Inferior parietal cortex (tissue), 1 donor: ENCODE measurements around the gene AK4.

Experiments used
- DNase-seq: peaks from one replicate; pipeline ENCODE4 v3.0.0-alpha.2; 2016; ENCODE audit errors: extremely low spot score

Gene AK4

DNA sequence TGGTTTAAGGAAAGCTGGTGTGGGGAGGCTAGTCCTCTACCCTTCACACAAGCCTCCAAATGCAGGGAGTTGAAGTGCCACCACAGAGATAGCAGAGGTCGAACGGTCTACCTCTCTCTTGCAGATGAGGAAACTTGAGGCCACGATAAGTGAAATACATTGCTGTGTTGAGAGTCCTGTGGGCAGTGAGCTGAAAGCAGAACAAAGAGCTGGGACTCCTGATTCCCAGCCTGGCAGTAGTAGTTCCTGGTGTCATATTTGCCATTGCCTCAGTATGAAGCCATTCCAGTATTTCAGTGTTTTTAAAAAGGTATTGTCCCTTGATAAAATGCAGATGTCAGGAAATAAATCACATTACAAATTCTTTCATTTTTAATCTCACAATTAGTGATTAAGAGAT lies 28.6 kb downstream of the AK4 start:
- no peak for DNase-seq

DNA sequence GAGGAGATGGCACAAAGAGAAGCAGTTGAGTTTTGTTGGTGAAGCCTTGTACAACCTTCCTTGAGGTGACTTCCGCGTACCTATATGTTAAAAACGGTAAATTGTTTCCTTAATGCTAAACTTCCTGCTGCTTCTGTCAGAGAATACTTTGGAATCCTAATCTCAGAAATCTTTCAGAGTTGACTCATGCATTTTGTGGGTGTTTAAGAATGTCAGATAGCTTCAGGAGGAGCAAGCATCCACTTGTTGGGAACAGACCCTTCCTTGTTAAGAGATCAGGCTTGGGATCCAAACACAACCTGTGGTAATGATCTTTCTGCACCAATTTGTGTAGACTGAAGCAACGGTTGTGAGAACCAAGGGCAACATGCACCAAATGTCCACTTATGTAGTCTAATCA lies 29.5 kb downstream of the AK4 start:
- no peak for DNase-seq

DNA sequence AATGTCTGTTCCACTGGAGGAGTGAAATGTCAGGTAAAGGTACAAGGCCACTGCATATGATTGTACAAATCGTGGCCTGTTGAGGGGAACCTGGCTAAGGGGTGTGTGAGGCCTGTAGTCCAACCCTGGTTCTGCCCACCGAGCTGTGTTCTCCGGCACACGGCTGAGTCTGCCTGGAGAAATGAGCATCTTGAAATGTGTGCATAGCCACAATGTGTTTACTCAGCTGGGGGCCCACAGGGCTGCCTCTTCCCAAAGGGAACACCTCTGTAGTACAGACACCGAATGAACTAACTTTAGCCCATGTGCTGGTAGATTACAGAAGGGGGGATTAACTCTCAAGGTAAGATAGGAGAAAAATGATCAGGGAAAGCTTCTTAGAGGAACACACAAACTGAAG lies 30.2 kb downstream of the AK4 start:
- no peak for DNase-seq

DNA sequence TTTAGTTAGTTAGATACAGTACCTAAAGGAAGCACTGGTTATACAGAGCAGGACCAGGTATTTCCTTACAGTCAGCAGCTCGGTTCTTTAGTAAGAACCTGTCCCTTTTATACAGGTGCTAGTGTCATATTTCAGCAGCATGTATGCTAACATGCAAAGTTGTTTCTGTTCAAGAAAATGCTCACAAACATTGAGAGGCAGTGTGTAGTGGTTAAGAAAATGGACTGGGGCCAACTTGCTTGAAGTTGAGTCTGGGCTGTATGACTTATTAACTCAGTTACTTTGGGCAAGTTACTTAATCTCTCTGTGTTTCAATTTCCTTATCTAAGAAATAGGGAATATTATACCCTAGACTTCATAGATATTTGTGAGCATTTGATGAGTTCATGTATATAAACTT lies 31.1 kb downstream of the AK4 start:
- DNase-seq: no peak

DNA sequence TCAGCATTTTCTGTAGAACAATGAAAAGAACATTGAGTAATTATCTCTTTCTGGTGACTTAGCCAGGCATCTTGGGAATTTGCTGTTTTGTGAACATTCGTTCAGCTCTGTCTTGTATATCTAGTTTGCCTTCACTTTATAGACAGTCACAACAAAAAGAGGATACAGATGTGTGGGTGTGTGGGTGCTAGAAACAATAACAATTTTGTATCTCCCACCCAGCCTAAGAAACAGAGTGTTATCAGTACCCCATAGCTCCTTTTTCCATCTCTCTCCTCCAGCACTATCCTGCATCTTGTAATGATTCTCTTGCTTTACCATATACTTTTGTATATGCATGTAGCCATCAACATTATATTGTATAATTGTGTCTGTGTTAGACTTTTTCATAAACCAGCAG lies 33.0 kb downstream of the AK4 start:
- DNase-seq: no peak

DNA sequence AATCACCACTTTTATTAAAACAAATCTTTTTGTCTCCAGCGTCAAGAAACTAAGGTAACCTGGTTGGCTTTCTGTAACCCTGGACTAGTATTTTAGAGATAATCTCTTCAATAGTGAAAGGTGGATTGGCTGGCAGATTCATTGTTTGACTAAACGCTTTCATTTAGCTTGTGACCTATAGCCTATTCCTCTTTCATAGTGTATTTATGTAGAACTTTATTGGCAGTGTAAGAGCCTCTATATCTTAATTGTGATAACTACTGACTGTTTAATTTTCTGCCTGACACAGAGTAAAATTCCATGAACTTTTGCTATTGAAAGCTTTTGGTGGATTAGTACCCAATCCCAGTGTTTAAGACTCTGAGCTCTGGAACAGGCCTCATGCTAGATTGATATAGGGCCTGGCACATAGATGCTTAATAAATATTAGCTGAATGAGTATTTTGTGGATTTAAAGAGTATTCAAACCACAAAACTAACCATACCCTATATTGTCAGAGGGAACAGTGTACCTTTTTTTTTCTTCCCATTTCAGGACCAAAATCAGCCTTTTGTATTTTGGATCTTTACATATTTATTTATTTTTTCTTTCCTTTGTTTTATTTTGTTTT lies 34.8 kb downstream of the AK4 start:
- DNase-seq: no peak

DNA sequence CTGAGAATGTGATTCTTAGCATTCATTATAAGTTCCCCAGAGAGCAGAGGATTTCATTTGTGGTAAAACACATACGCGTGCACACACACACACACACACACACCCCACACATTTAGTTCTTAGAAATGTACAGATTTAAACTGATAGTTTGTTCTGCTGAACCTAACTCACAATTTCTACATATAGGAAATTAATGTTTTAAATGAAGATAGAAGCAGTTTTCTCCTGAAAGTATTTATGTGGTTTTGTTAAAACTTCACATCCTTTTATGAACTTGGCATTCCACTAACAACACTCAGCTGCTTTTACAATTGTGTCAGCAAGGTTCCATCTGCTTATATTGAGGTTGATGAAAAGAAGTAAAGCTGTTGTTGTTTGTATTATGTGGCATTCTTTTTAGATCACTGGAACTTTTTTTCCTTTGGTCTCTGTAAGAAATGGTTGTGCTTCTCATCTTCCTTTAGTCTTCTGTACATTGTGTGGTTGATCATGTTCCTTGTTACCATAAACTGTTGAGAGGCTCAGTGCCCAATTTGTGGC lies 41.6 kb downstream of the AK4 start:
- no peak for DNase-seq

DNA sequence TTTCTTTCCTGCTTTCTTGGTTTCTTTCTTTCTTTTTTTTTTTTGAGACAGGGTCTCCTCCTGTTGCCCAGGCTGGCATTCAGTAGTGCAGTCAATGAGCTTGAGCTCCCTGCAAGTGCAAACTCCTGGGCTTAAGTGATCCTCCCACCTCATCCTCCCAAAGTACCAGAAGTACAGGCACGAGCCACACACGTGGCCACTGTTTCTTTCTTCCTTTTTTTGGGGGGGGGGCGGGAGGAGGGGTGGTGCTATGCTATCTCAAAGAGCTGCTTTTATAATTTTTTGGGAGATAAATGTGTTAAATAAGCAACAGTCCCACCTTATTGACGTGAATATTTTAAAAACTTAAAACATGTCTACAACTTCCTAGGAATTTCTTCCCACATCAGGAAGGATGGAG lies 42.2 kb downstream of the AK4 start:
- DNase-seq: no peak

DNA sequence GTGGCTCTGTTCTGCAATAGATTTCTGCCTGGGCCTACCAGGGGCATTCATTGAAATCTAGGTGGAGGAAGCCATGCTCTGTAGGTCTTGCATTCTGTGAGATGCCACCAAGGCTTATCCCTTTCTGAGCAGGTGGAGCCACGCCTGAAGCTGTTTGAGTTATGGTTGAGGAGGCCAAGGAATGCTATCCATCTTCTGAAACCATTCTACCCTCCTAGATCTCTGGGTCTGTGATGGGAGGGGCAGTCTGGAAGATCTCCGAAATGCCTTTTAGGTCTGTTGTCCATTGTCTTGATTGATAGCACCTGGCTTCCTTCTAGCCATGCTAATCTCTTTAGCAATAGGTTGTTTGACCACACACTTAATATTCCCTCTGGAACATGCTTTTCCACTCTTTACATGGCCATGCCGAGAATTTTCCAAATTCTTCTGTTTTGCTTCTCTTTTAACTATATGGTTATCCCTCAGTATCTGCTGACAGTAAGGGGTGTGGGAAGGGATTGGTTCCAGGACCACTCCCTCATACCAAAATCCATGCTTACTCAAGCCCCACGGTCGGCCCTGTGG lies 45.2 kb downstream of the AK4 start:
- no peak for DNase-seq

DNA sequence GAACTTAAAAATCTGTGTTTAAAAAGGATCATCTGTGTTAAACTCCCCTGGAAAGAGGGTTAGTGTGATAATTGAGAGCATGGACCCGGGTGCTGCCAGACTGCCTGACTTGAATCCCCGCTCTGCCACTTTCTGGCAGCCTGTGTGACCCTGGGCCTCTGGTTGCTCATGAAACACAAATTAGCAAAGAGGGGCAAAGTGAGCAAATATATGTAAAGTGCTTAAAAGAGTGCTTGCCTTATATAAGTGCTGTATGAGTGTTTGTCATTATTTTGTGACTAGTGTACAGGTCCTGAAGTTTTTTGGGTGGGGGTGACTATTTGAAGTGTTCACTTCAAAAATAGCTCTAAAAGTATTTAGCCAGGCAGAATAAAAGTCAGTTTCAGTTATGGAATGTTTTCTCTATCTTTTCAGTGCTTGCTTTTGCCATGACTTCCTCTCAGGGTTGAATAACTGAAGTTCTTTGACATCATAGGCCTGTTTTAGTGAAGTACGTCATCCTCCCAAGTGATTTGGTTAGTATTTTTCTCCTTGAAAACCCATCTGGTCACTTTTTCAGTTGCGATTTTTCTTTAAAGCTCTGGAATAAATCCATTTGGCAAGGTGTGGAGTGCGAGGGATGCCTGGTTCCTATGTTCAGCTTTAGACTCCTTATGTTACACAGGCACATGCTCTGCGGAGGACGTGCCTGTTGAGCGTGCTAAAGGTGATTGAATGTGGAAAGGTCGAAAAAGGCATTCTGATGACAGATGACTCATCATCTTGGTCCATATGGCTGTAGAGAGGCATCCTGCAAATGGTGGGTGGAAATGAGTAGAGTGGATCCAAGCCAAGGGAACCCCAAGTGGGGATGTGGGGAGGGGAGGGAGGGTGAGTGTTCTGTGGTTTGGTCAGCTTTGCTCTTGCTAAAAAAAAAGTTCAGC lies 47.8 kb downstream of the AK4 start:
- no peak for DNase-seq

DNA sequence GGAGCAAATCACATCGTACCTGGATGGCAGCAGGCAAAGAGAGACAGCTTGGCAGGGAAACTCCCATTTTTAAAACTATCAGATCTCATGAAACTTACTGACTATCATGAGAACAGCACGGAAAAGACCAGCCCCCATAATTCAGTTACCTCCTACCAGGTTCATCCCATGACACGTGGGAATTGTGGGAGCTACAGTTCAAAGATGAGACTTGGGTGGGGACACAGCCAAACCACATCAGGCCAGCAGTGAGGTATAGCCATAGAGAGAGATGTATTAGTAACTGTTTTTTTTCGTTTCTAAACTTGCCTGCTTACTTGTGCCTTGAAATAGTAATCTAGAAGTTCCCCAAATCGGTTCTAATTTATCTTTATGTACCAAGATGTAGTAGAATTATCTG lies 48.9 kb downstream of the AK4 start:
- DNase-seq: no peak

DNA sequence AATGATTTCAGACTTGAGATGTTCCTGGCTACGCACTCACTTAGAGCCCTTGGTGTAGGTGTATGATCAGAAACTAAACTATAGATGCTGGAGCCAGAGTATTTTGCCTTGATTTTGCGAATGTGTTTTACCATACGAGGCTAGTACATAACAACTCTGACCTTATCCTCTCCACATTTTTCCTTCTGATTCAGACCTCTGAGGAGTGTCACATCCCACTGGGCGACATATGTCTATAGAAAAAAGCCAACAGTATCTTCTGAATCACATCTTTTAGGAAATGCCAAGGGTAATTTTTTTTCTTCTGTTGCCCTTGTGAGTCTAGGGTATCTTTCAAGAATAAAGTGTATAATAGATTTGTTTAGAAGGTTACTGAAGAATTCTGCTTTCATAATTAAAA lies 49.6 kb downstream of the AK4 start:
- DNase-seq: no peak

DNA sequence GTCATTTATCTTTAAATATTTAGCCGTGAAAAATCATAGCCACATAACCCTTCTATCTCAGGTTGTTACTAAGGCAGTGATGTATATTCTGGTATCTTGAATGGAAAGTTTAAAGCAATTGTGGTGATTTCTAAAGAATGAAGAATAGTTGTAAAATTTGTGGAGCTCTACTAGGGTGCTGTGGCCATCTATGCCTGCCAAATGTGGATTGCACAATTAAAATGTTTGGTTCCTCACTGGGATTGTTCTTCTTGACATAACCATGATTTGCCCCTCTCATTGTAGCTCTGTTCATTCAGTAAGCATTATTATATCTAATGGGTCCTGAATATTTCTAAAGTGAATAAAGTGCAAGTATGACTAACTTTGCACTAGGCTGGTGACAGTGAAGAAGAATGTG lies 50.1 kb downstream of the AK4 start:
- no peak for DNase-seq

DNA sequence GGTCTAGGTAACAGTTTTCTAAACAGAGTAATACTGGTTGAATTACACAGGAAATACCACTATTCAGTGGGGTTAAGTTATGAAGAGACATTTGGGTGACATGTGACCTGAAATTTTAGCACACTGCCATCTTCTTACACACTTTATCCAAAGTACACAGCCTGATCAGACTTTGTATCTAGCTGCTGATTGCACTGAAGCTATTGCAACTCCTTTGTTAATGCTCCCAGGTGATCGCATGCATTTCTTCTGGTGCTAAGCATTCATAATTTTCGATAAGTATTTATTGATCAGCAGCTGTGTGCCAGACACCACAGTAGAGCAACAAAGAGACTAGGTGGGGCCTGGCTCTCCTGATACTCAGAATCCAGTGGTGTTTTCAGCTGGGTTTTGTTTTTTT lies 52.4 kb downstream of the AK4 start:
- no peak for DNase-seq

DNA sequence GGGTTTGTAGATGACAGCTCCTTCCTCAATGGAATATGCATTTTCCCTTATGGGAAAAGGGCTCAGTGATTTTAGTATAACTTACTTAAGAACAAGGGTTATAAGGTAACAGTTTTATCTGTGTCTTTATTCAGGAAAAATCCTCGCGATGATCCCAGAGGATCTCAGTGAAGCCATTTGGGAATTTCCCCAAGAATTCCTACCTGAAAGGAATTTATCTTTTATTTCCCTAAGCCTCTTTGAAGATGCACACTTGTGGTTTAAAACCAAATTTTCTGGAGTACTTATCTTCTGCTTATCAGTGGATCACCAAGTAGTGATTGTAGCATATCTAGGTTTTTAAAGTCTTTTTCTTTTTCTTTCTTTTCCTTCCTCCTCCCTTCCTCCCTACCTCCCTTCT lies 58.8 kb downstream of the AK4 start:
- no peak for DNase-seq

DNA sequence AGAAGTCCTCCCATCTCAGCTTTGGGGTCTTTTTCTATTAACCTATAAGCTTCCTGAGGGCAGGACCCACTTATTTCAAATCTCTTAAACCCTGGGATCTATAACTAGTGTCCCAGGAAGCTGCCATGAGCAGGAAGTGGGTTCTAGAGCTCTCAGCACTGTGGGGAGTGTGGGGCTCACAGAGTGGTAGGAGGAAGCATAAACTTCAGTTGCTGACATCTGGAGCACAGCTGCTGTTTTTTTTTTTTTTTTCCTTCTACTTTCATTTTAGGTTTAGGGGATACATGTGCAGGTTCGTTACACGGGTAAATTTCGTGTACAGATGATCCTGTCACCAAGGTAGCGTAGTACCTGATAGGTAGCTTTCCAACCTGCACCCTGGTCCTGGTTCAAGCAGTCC lies 59.3 kb downstream of the AK4 start:
- DNase-seq: no peak

DNA sequence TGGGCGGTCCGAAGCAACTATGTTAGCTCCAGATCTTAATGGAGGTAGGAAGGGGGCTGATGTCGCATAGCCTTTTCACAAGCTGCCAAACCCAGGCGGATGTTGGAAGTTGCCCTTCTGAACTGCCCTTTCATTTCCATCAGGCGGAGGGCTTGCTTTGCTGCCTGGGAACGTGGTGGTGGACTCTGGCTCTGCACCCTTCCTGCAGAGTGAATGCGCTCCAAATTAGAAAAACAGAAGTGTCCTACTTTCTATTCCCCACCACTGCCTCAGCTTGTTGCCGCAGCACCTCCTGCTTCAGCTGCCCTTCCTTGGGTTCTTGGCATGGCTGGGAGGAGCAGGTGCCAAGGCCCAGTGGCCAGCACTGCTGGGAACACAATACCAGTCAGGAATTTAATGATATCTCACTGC lies 60.6 kb downstream of the AK4 start:
- DNase-seq: no peak

DNA sequence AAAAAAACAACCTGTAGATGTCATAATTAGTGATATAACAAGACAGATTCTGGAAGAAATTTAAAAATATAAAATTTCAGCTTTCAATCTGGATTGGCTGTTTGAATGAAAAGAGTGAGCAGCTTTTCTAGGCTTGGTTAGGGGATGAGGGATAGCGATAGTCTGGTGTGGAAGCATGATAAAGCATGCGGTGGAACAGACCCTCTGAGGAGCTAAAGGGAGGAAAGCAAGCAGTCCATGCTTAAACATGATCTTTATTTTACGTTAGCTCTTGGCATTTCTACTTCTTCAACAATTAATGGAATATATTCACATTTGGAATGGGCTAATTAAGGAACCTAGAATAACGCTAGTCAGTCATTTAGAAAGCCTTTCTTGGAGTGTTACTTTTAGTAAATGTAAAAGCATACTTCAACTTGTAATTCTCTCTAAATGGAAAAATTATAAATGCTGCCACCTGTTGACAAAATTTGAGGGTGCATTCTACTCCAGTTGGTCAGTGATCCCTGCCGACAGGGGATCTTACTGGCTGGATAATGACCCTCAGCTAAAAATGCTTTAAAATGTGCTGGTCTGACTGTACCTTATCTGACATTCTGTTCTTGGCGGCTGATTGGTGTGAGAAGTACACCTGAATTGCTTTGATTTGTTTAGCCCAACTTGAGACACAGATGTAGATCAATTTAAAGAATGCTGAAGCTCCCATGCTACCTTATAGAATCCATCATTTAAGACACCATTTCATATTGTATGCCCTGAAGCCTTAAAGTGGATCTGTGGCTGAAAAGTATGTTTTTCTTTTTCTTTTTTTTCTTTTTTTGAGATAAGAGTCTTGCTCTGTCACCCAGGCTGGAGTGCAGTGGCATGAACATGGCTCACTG lies 61.2 kb downstream of the AK4 start:
- peak; percentile 79 for DNase-seq

DNA sequence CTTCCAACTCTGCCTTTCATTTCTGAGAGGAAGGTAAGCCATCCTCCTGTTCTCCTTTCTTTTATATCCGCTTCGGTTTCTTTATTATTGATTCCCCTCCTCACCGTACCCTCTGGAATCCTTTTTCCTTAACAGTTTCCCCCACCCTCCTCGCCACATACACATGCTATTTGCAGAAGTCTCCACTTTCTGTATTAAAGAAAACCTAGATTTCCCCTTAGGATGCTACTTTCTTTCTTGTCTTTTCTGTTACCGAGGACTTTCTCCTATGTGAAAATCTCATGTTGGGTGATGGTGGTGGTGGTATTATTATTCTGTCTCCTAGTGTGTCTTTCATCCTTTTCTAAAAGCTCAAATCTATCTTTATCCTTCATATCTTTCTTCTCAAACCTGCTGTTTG lies 62.3 kb downstream of the AK4 start:
- DNase-seq: no peak

DNA sequence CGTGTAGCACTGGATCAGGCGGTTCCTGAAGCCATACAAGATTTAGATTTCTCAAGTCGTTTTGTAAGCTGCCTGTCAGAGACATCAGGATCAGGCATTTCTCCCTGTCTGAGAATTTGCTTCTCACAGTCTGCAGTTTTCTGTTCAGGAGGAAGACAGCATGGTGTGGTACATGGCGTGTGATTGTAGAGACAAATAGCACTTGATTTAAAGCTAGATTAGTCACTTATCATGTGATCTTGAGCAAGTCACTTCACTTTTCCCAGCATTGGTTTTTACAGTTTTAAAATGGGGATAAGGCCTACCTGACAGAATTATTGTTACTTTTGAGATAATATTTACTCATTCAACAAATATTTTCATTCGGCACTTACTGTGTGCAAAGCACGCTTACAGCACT lies 63.3 kb downstream of the AK4 start:
- no peak for DNase-seq

DNA sequence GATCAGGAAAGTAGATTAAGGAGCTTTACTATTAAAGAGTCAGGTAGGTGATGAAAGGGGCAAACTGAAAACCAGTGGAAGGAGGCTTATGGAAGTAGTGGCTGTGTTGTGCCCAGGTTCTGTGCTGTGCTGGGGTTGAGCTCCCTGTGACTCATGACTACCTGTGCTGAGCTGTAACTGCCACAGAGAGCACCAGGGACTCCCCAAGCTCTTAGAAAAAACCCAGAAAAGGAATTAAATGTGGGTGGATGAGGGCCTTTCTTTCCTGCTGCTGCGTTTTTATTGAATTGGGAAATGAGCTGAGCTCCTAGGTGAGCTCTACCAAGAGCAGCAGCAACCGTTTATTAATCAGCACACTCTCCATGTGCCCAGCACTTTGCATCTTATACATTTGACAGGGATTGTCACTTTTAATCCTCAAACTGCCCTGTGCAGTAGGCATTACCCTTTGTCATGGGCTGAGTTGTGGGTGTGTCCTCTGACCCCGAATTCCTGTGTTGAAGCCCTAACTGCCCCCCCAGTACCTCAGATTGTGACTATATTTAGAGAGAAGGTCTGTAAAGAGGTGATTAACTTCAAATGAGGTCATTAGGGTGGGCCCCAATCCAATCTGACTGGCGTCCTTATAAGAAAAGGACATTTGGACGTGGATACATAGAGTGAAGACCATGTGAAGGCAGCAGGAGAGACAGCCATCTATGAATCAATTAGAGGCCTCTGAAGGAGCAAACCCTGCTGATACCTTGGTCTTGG lies 65.4 kb downstream of the AK4 start:
- DNase-seq: no peak
